HEK293 (cell line): ENCODE measurements around the gene SPARC.

Experiments used
- CTCF ChIA-PET: fragments of 350-600 bp; formaldehyde crosslinking; extraction: SDS; loops from one replicate; lab custom pipeline; 2021; ENCODE audit warnings: antibody characterized with exemption; lab: Yijun Ruan, JAX
- POLR2A ChIA-PET: fragments of 300-600 bp; formaldehyde crosslinking; extraction: SDS; loops from one replicate; lab custom pipeline; 2020; ENCODE audit warnings: antibody characterized with exemption, inconsistent platforms; lab: Yijun Ruan, JAX
- H3K27ac ChIP-seq: fragments of 200-500 bp; sonication (Bioruptor generic); 2 replicates; pipeline ENCODE4 v1.5.1; 2014; ENCODE audit warnings: low read depth, low read length, control low read depth, inconsistent platforms; ENCODE audit errors: extremely low read depth
- H3K36me3 ChIP-seq, 2 experiments: fragments of 200-500 bp in 1 of 2; sonication (Bioruptor generic) in 1 of 2; 1 replicate in 1 of 2; 2 replicates in 1 of 2; pipeline ENCODE4 v1.5.1; 2014 to 2017; ENCODE audit warnings: inconsistent platforms in 2 of 2, low read length in 2 of 2; ENCODE audit not compliant: control insufficient read depth in 2 of 2, insufficient read depth in 1 of 2
- H3K4me1 ChIP-seq: fragments of 200-500 bp; sonication (Bioruptor generic); 2 replicates; pipeline ENCODE4 v1.5.1; 2014; ENCODE audit warnings: mild to moderate bottlenecking, low read length, inconsistent platforms; ENCODE audit not compliant: control insufficient read depth, insufficient read depth
- H3K4me3 ChIP-seq: 2 replicates; pipeline ENCODE4 v1.5.1; 2011; ENCODE audit warnings: low read depth, mild to moderate bottlenecking, control low read depth, low read length, moderate library complexity
- H3K9me3 ChIP-seq: fragments of 200-500 bp; sonication (Bioruptor generic); 2 replicates; pipeline ENCODE4 v1.5.1; 2014; ENCODE audit warnings: low read depth, low read length, inconsistent platforms; ENCODE audit not compliant: control insufficient read depth, insufficient read depth
- KLF16 ChIP-seq: fragments of 450-650 bp; formaldehyde crosslinking; IDR thresholded peaks from 2 replicates; pipeline ENCODE4 v1.5.1; 2017; ENCODE audit warnings: missing biosample characterization, missing genetic modification characterization
- SP7 ChIP-seq: fragments of 450-650 bp; formaldehyde crosslinking; IDR thresholded peaks from 2 replicates; pipeline ENCODE4 v1.5.1; 2016; ENCODE audit warnings: missing biosample characterization, missing genetic modification characterization
- ZFHX2 ChIP-seq: fragments of 450-650 bp; formaldehyde crosslinking; conservative IDR thresholded peaks from 2 replicates; pipeline ENCODE4 v1.5.1; 2016; ENCODE audit warnings: missing biosample characterization, missing genetic modification characterization
- ZNF155 ChIP-seq: fragments of 450-650 bp; formaldehyde crosslinking; IDR thresholded peaks from 2 replicates; pipeline ENCODE4 v1.5.1; 2016; ENCODE audit warnings: missing biosample characterization, missing genetic modification characterization
- ZNF157 ChIP-seq: fragments of 450-650 bp; formaldehyde crosslinking; IDR thresholded peaks from 2 replicates; pipeline ENCODE4 v1.5.1; 2016; ENCODE audit warnings: missing biosample characterization, missing genetic modification characterization
- ZNF16 ChIP-seq: fragments of 450-650 bp; formaldehyde crosslinking; IDR thresholded peaks from 2 replicates; pipeline ENCODE4 v1.5.1; 2016; ENCODE audit warnings: low read depth, missing biosample characterization, missing genetic modification characterization
- ZNF24 ChIP-seq: fragments of 450-650 bp; formaldehyde crosslinking; IDR thresholded peaks from 2 replicates; pipeline ENCODE4 v1.5.1; 2016; ENCODE audit warnings: missing biosample characterization, missing genetic modification characterization
- ZNF354C ChIP-seq: fragments of 450-650 bp; formaldehyde crosslinking; IDR thresholded peaks from 2 replicates; pipeline ENCODE4 v1.5.1; 2016; ENCODE audit warnings: missing biosample characterization, missing genetic modification characterization, low read depth, borderline replicate concordance
- ZNF416 ChIP-seq: fragments of 450-650 bp; formaldehyde crosslinking; IDR thresholded peaks from 2 replicates; pipeline ENCODE4 v1.5.1; 2016; ENCODE audit warnings: missing biosample characterization, missing genetic modification characterization
- ZNF426 ChIP-seq: fragments of 450-650 bp; formaldehyde crosslinking; IDR thresholded peaks from 2 replicates; pipeline ENCODE4 v1.5.1; 2017; ENCODE audit warnings: missing biosample characterization, missing genetic modification characterization, mild to moderate bottlenecking, inconsistent platforms, moderate library complexity
- ZNF677 ChIP-seq: fragments of 450-650 bp; IDR thresholded peaks from 2 replicates; pipeline ENCODE4 v1.5.0; 2018; ENCODE audit warnings: missing biosample characterization, mild to moderate bottlenecking, missing genetic modification characterization, moderate library complexity
- ZNF792 ChIP-seq: fragments of 450-650 bp; formaldehyde crosslinking; IDR thresholded peaks from 2 replicates; pipeline ENCODE4 v1.5.1; 2016; ENCODE audit warnings: missing biosample characterization, missing genetic modification characterization
- TF ChIP-seq, protein P1 (sequence below): fragments of 450-650 bp; formaldehyde crosslinking; IDR thresholded peaks from 2 replicates; pipeline ENCODE4 v1.5.1; 2016; ENCODE audit warnings: missing biosample characterization, missing genetic modification characterization
- TF ChIP-seq, protein P2 (sequence below): fragments of 450-650 bp; formaldehyde crosslinking; IDR thresholded peaks from 2 replicates; pipeline ENCODE4 v1.5.1; 2016; ENCODE audit warnings: missing biosample characterization, missing genetic modification characterization
- TF ChIP-seq, protein P3 (sequence below): fragments of 450-650 bp; formaldehyde crosslinking; IDR thresholded peaks from 2 replicates; pipeline ENCODE4 v1.5.1; 2016; ENCODE audit warnings: missing biosample characterization, missing genetic modification characterization, borderline replicate concordance
- TF ChIP-seq, protein P4 (sequence below): fragments of 450-650 bp; formaldehyde crosslinking; IDR thresholded peaks from 2 replicates; pipeline ENCODE4 v1.5.1; 2017; ENCODE audit warnings: missing biosample characterization, missing genetic modification characterization
- TF ChIP-seq, protein P5 (sequence below): fragments of 450-650 bp; formaldehyde crosslinking; IDR thresholded peaks from 2 replicates; pipeline ENCODE4 v1.5.1; 2016; ENCODE audit warnings: missing biosample characterization, missing genetic modification characterization

The SPARC gene

DNA sequence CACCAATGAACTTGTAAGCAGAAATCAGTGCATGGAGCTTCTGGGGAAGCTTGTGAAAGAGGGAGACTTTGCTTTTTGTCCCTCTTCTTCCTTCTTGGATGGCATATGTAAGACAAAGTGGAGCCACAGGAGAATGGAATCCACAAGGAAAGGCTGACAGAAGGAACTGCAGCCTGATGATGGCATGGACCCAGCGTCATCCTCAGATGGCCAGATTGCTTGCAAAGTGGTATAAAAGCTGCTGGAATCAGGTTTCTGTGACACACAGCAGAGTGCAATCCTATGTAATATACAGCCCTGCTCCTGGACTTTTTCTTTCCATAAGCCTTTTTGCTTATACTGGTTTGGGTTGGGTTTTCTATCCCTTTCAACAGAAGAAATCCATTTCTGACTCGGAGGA is 31.4 kb upstream of the SPARC start:
- Histone ChIP-seq H3K9me3 (no peaks in the 10 kb centered on the region), H3K27ac (no peak overlapping the region), H3K4me3 (no peak overlapping the region), H3K4me1 (no peaks in the 10 kb centered on the region), H3K36me3 (no peaks in the 10 kb centered on the region)
- TF ChIP-seq, protein P1, sequence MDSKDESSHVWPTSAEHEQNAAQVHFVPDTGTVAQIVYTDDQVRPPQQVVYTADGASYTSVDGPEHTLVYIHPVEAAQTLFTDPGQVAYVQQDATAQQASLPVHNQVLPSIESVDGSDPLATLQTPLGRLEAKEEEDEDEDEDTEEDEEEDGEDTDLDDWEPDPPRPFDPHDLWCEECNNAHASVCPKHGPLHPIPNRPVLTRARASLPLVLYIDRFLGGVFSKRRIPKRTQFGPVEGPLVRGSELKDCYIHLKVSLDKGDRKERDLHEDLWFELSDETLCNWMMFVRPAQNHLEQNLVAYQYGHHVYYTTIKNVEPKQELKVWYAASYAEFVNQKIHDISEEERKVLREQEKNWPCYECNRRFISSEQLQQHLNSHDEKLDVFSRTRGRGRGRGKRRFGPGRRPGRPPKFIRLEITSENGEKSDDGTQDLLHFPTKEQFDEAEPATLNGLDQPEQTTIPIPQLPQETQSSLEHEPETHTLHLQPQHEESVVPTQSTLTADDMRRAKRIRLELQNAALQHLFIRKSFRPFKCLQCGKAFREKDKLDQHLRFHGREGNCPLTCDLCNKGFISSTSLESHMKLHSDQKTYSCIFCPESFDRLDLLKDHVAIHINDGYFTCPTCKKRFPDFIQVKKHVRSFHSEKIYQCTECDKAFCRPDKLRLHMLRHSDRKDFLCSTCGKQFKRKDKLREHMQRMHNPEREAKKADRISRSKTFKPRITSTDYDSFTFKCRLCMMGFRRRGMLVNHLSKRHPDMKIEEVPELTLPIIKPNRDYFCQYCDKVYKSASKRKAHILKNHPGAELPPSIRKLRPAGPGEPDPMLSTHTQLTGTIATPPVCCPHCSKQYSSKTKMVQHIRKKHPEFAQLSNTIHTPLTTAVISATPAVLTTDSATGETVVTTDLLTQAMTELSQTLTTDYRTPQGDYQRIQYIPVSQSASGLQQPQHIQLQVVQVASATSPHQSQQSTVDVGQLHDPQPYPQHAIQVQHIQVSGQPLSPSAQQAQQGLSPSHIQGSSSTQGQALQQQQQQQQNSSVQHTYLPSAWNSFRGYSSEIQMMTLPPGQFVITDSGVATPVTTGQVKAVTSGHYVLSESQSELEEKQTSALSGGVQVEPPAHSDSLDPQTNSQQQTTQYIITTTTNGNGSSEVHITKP (tag by site-specific recombination), result no peak
- TF ChIP-seq, protein P2, sequence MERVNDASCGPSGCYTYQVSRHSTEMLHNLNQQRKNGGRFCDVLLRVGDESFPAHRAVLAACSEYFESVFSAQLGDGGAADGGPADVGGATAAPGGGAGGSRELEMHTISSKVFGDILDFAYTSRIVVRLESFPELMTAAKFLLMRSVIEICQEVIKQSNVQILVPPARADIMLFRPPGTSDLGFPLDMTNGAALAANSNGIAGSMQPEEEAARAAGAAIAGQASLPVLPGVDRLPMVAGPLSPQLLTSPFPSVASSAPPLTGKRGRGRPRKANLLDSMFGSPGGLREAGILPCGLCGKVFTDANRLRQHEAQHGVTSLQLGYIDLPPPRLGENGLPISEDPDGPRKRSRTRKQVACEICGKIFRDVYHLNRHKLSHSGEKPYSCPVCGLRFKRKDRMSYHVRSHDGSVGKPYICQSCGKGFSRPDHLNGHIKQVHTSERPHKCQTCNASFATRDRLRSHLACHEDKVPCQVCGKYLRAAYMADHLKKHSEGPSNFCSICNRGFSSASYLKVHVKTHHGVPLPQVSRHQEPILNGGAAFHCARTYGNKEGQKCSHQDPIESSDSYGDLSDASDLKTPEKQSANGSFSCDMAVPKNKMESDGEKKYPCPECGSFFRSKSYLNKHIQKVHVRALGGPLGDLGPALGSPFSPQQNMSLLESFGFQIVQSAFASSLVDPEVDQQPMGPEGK (tag by site-specific recombination), result no peak
- TF ChIP-seq ZNF792 (tag by site-specific recombination) (no peak), SP7 (tag by site-specific recombination) (no peak), ZNF416 (tag by site-specific recombination) (no peak), ZNF354C (tag by site-specific recombination) (no peak), ZFHX2 (no peak), ZNF426 (tag by site-specific recombination) (no peak), ZNF157 (tag by site-specific recombination) (no peak), ZNF155 (no peak), ZNF677 (tag by site-specific recombination) (no peak), ZNF24 (tag by site-specific recombination) (no peak), KLF16 (tag by site-specific recombination) (no peak), ZNF16 (tag by site-specific recombination) (no peak)
- TF ChIP-seq, protein P3, sequence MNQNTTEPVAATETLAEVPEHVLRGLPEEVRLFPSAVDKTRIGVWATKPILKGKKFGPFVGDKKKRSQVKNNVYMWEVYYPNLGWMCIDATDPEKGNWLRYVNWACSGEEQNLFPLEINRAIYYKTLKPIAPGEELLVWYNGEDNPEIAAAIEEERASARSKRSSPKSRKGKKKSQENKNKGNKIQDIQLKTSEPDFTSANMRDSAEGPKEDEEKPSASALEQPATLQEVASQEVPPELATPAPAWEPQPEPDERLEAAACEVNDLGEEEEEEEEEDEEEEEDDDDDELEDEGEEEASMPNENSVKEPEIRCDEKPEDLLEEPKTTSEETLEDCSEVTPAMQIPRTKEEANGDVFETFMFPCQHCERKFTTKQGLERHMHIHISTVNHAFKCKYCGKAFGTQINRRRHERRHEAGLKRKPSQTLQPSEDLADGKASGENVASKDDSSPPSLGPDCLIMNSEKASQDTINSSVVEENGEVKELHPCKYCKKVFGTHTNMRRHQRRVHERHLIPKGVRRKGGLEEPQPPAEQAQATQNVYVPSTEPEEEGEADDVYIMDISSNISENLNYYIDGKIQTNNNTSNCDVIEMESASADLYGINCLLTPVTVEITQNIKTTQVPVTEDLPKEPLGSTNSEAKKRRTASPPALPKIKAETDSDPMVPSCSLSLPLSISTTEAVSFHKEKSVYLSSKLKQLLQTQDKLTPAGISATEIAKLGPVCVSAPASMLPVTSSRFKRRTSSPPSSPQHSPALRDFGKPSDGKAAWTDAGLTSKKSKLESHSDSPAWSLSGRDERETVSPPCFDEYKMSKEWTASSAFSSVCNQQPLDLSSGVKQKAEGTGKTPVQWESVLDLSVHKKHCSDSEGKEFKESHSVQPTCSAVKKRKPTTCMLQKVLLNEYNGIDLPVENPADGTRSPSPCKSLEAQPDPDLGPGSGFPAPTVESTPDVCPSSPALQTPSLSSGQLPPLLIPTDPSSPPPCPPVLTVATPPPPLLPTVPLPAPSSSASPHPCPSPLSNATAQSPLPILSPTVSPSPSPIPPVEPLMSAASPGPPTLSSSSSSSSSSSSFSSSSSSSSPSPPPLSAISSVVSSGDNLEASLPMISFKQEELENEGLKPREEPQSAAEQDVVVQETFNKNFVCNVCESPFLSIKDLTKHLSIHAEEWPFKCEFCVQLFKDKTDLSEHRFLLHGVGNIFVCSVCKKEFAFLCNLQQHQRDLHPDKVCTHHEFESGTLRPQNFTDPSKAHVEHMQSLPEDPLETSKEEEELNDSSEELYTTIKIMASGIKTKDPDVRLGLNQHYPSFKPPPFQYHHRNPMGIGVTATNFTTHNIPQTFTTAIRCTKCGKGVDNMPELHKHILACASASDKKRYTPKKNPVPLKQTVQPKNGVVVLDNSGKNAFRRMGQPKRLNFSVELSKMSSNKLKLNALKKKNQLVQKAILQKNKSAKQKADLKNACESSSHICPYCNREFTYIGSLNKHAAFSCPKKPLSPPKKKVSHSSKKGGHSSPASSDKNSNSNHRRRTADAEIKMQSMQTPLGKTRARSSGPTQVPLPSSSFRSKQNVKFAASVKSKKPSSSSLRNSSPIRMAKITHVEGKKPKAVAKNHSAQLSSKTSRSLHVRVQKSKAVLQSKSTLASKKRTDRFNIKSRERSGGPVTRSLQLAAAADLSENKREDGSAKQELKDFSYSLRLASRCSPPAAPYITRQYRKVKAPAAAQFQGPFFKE (tag by site-specific recombination), result no peak
- TF ChIP-seq, protein P4, sequence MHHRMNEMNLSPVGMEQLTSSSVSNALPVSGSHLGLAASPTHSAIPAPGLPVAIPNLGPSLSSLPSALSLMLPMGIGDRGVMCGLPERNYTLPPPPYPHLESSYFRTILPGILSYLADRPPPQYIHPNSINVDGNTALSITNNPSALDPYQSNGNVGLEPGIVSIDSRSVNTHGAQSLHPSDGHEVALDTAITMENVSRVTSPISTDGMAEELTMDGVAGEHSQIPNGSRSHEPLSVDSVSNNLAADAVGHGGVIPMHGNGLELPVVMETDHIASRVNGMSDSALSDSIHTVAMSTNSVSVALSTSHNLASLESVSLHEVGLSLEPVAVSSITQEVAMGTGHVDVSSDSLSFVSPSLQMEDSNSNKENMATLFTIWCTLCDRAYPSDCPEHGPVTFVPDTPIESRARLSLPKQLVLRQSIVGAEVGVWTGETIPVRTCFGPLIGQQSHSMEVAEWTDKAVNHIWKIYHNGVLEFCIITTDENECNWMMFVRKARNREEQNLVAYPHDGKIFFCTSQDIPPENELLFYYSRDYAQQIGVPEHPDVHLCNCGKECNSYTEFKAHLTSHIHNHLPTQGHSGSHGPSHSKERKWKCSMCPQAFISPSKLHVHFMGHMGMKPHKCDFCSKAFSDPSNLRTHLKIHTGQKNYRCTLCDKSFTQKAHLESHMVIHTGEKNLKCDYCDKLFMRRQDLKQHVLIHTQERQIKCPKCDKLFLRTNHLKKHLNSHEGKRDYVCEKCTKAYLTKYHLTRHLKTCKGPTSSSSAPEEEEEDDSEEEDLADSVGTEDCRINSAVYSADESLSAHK, result no peak
- TF ChIP-seq, protein P5, sequence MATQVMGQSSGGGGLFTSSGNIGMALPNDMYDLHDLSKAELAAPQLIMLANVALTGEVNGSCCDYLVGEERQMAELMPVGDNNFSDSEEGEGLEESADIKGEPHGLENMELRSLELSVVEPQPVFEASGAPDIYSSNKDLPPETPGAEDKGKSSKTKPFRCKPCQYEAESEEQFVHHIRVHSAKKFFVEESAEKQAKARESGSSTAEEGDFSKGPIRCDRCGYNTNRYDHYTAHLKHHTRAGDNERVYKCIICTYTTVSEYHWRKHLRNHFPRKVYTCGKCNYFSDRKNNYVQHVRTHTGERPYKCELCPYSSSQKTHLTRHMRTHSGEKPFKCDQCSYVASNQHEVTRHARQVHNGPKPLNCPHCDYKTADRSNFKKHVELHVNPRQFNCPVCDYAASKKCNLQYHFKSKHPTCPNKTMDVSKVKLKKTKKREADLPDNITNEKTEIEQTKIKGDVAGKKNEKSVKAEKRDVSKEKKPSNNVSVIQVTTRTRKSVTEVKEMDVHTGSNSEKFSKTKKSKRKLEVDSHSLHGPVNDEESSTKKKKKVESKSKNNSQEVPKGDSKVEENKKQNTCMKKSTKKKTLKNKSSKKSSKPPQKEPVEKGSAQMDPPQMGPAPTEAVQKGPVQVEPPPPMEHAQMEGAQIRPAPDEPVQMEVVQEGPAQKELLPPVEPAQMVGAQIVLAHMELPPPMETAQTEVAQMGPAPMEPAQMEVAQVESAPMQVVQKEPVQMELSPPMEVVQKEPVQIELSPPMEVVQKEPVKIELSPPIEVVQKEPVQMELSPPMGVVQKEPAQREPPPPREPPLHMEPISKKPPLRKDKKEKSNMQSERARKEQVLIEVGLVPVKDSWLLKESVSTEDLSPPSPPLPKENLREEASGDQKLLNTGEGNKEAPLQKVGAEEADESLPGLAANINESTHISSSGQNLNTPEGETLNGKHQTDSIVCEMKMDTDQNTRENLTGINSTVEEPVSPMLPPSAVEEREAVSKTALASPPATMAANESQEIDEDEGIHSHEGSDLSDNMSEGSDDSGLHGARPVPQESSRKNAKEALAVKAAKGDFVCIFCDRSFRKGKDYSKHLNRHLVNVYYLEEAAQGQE (tag by site-specific recombination), result no peak
- ChIA-PET CTCF (interaction anchor here (0.6 to 6.3 kb wide), 19 partner anchors 9 to 701 kb away, joined by 3 to 103 read pairs (median 5); partner anchors contain the start of gene SPARC), POLR2A (interaction anchor here (1.6 kb wide), 1 partner anchor 31 kb away, joined by 4 read pairs; the partner anchor contains the start of gene SPARC)
